HAP-1 (cell line): ENCODE measurements around the gene SOX4.
"Not testable (repeated sequence)": the region's sequence is repeated elsewhere in the genome, so short reads cannot be mapped to it uniquely, and the experiment has no call there.

ENCODE experiments used
- DNase-seq, 2 experiments: peaks; one replicate each; pipeline ENCODE4 v3.0.0-alpha.2; 2016 to 2020; ENCODE audit warnings: low spot score in 2 of 2
- H3K27me3 ChIP-seq: fragments of 250-450 bp; sonication (Bioruptor Pico); 2 replicates; pipeline ENCODE4 v1.5.1; 2020; ENCODE audit warnings: low read depth, mild to moderate bottlenecking, moderate library complexity
- H3K36me3 ChIP-seq: fragments of 250-450 bp; sonication (Bioruptor Pico); replicated peaks from 2 replicates; pipeline ENCODE4 v1.5.1; 2020; ENCODE audit warnings: mild to moderate bottlenecking
- H3K4me1 ChIP-seq: fragments of 250-450 bp; sonication (Bioruptor Pico); 2 replicates; pipeline ENCODE4 v1.5.1; 2020; ENCODE audit warnings: mild to moderate bottlenecking
- H3K4me3 ChIP-seq: fragments of 250-450 bp; sonication (Bioruptor Pico); 2 replicates; pipeline ENCODE4 v1.5.1; 2020; ENCODE audit warnings: mild to moderate bottlenecking, moderate library complexity
- H3K9me3 ChIP-seq: fragments of 250-450 bp; sonication (Bioruptor Pico); 2 replicates; pipeline ENCODE4 v1.5.1; 2020; ENCODE audit warnings: mild to moderate bottlenecking, moderate library complexity
- in situ Hi-C: fragments of 300-500 bp; cut with MboI; formaldehyde crosslinking; loops from 3 replicates; pipeline ENCODE4 v1.14.3; 2020; ENCODE audit warnings: low sequenced_read_pairs, inconsistent platforms, mixed read lengths

The SOX4 gene

GRCh38 chr6:21593412-21593926 is at the start of gene SOX4:
TSS of gene SOX4 (plus strand) at chr6:21593751. CDS start at chr6:21594535, 784 bp downstream.
- H3K4me1 ChIP-seq = peaks cover 5% of the 10 kb centered on the region
- in situ Hi-C loops = loop anchor here (25.0 kb wide), 2 partner anchors 631 to 731 kb away; no protein-coding TSS in a partner anchor
- H3K9me3 ChIP-seq = no peaks in the 10 kb centered on the region
- H3K36me3 ChIP-seq = no peaks in the 10 kb centered on the region; the same call in 1 of the 2 replicates
- H3K4me3 ChIP-seq = peak within 1 kb of the TSS; percentile 77
- no peaks in the 10 kb centered on the region for H3K27me3 ChIP-seq
- DNase-seq = peak; percentile 98

DNA sequence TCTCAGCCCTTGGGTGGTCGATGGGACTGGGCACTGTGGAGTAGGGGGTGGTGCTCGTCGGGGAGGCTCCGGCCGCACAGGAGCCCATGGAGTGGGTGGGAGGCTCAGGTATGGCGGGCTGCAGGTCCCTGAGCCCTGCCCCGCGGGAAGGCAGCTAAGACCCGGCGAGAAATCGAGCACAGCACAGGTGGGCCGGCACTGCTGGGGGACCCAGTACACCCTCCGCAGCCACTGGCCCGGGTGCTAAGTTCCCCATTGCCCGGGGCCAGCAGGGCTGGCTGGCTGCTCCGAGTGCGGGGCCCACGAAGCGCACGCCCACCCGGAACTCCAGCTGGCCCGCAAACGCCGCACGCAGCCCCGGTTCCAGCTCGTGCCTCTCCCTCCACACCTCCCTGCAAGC is 41.3 kb upstream of the SOX4 start:
- H3K9me3 ChIP-seq, H3K36me3 ChIP-seq, H3K4me3 ChIP-seq, DNase-seq, H3K4me1 ChIP-seq, H3K27me3 ChIP-seq, in situ Hi-C loops: not testable (repeated sequence)

GRCh38 chr6:21554286-21554685 is 39.3 kb upstream of the SOX4 start:
- Histone ChIP-seq H3K4me3 (no peak overlapping the region), H3K27me3 (no peaks in the 10 kb centered on the region), H3K4me1 (no peaks in the 10 kb centered on the region), H3K9me3 (no peaks in the 10 kb centered on the region), H3K36me3 (no peaks in the 10 kb centered on the region)
- in situ Hi-C loops = no loop called here
- DNase-seq = no peak

GRCh38 chr6:21555197-21555596 is 38.4 kb upstream of the SOX4 start:
- Histone ChIP-seq H3K9me3 (no peaks in the 10 kb centered on the region), H3K4me1 (no peaks in the 10 kb centered on the region), H3K27me3 (no peaks in the 10 kb centered on the region), H3K36me3 (no peaks in the 10 kb centered on the region), H3K4me3 (no peak overlapping the region)
- in situ Hi-C loops = no loop called here
- no peak for DNase-seq

GRCh38 chr6:21556511-21556910 is 37.0 kb upstream of the SOX4 start:
- H3K27me3 ChIP-seq = no peaks in the 10 kb centered on the region
- H3K4me1 ChIP-seq = no peaks in the 10 kb centered on the region
- in situ Hi-C loops = no loop called here
- H3K4me3 ChIP-seq = no peak overlapping the region
- no peaks in the 10 kb centered on the region for H3K9me3 ChIP-seq
- no peaks in the 10 kb centered on the region for H3K36me3 ChIP-seq
- DNase-seq = no peak

GRCh38 chr6:21556968-21557721 is 36.4 kb upstream of the SOX4 start:
- in situ Hi-C loops = no loop called here
- H3K27me3 ChIP-seq = no peaks in the 10 kb centered on the region
- H3K4me3 ChIP-seq = no peak overlapping the region
- H3K36me3 ChIP-seq = no peaks in the 10 kb centered on the region
- no peaks in the 10 kb centered on the region for H3K9me3 ChIP-seq
- no peak for DNase-seq
- H3K4me1 ChIP-seq = no peaks in the 10 kb centered on the region

DNA sequence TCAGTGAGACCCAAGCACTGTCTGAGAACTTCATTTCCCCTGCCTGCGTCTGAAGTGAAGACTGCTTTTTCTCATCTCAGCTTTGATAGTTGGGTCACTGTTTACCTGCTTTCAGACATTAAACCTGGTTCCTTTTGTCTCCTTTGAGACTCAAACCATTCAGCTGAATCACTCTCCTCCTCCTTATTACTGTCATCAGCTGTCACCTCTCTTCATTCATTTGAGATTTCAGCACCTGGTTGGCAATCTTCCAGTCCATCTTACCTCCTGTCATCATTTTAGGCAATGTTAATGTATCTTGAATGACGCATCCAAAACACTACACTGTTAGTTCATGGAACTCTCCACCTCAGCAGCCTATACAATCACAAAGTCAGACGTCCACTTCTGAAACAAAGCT is 34.3 kb upstream of the SOX4 start:
- H3K27me3 ChIP-seq = no peaks in the 10 kb centered on the region
- H3K36me3 ChIP-seq = no peaks in the 10 kb centered on the region
- no peaks in the 10 kb centered on the region for H3K4me1 ChIP-seq
- peaks cover 4% of the 10 kb centered on the region; the same call in 1 of the 2 replicates for H3K9me3 ChIP-seq
- in situ Hi-C loops = no loop called here
- no peak overlapping the region for H3K4me3 ChIP-seq
- DNase-seq = no peak

- Histone ChIP-seq H3K27me3 (no peaks in the 10 kb centered on the region), H3K9me3 (peaks cover 4% of the 10 kb centered on the region; the same call in 1 of the 2 replicates), H3K36me3 (no peaks in the 10 kb centered on the region), H3K4me3 (no peak overlapping the region), H3K4me1 (no peaks in the 10 kb centered on the region)
- in situ Hi-C loops = no loop called here
- DNase-seq = no peak
Measured at GRCh38 chr6:21560249-21560648, 33.3 kb upstream of the SOX4 start.

DNA sequence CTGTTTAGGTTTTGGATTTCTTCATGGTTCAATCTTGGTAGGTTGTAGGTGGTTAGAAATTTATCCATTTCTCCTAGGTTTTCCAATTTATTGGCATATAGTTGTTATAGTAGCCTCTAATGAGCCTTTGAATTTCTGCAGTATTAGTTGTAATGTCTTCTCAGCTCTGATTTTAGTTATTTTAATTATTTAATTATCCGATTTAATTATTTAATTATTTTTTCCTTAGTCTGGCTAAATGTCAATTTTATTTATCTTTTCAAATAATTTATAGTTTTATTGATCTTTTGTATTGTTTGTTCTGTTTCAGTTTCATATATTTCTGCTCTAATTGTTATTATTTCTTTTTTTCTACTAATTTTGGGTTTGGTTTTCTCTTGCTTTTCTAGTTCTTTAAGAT is 28.1 kb upstream of the SOX4 start:
- in situ Hi-C loops = no loop called here
- H3K9me3 ChIP-seq = peaks cover 4% of the 10 kb centered on the region; the same call in 1 of the 2 replicates
- no peaks in the 10 kb centered on the region for H3K27me3 ChIP-seq
- peaks cover 2% of the 10 kb centered on the region; the same call in 1 of the 2 replicates for H3K4me1 ChIP-seq
- no peak for DNase-seq
- H3K36me3 ChIP-seq = no peaks in the 10 kb centered on the region
- no peak overlapping the region for H3K4me3 ChIP-seq

DNA sequence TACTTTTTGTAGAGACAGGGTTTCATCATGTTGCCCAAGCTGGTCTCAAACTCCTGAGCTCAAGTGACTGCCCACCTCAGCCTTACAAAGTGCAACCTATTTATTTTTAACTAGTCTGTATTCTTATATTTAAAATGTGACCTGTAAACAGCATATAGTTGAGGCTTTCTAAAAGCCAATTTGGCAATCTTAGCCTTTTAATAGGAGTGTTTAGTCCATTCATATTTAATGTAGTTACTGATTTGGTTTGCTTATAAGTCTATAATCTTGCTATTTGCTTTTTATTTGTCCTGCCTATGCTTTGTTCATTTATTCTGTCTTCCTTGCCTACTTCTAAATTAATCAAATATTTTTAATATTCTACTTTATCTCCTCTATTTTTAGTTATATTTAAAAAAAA is 15.0 kb upstream of the SOX4 start:
- no peak for DNase-seq
- in situ Hi-C loops = loop anchor here (25.0 kb wide), 2 partner anchors 616 to 716 kb away; no protein-coding TSS in a partner anchor
- Histone ChIP-seq H3K36me3 (no peaks in the 10 kb centered on the region), H3K4me1 (no peaks in the 10 kb centered on the region), H3K4me3 (no peak overlapping the region), H3K9me3 (no peaks in the 10 kb centered on the region; the same call in none of the 2 replicates), H3K27me3 (no peaks in the 10 kb centered on the region)

DNA sequence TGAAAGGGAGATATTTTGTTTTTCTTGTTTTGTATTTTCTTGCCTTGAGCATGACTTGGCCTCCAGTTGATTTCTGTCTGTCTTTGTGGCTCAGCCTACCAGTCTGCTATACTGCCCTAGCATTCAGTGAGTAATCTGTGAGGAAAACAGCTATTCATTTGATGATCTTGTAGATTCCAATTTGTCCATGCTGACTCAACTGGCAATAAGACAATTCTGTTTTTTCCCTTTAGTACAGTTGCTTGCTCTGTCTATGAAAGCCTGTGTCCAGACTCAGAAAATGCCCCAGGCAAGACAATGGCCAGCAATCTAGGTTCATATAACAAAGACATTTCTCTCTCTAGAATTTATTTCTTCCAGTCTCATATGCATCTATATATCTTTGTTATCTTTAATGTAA is 10.9 kb upstream of the SOX4 start:
- peaks cover 5% of the 10 kb centered on the region for H3K4me1 ChIP-seq
- no peak overlapping the region for H3K4me3 ChIP-seq
- H3K36me3 ChIP-seq = no peaks in the 10 kb centered on the region
- DNase-seq = no peak
- in situ Hi-C loops = loop anchor here (25.0 kb wide), 2 partner anchors 620 to 720 kb away; no protein-coding TSS in a partner anchor
- no peaks in the 10 kb centered on the region; the same call in none of the 2 replicates for H3K9me3 ChIP-seq
- H3K27me3 ChIP-seq = no peaks in the 10 kb centered on the region

DNA sequence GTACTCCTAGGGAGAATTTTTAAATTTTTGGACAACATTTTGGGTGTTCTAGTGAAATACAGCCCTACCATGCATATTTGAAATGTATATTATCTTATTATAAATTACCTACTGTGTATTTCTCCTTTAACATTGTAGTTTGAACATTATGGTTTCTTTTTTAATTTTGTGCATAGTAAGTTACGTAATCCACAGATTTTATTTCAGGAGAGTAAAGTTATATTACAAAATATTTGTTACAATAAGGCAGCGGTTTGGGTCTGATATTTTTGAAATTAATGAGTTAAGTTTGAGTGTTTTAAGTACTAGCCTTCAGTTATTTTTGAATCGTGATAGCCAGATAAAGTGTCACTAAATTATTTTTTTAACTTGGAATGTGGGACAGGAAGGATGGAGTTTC is 7.3 kb upstream of the SOX4 start:
- in situ Hi-C loops = loop anchor here (5.0 to 25.0 kb wide), 3 partner anchors 624 to 1019 kb away; no protein-coding TSS in a partner anchor
- Histone ChIP-seq H3K4me3 (no peak overlapping the region; the same call in 1 of the 2 replicates), H3K36me3 (no peaks in the 10 kb centered on the region), H3K9me3 (no peaks in the 10 kb centered on the region; the same call in 1 of the 2 replicates), H3K27me3 (no peaks in the 10 kb centered on the region), H3K4me1 (peaks cover 5% of the 10 kb centered on the region)
- DNase-seq = no peak

- in situ Hi-C loops = loop anchor here (5.0 to 25.0 kb wide), 3 partner anchors 624 to 1019 kb away; no protein-coding TSS in a partner anchor
- Histone ChIP-seq H3K36me3 (no peaks in the 10 kb centered on the region), H3K9me3 (no peaks in the 10 kb centered on the region; the same call in 1 of the 2 replicates), H3K4me3 (peak overlapping the region; percentile 44), H3K4me1 (peaks cover 5% of the 10 kb centered on the region), H3K27me3 (no peaks in the 10 kb centered on the region)
- DNase-seq = no peak
Measured at GRCh38 chr6:21586740-21587178, 6.8 kb upstream of the SOX4 start.
